ENCODE measurements around the gene HYOU1. TPM values are rescaled to one million over a fixed set of nuclear protein-coding genes. Genes with fewer than 3 reads are reported as not detected.
A peak's percentile ranks its signal among the peaks of the same experiment; 100 is the strongest.

The HYOU1 gene
- total RNA-seq, 6 donors from 2014 or later = 33.5 to 202 (median 72.7) TPM

DNA sequence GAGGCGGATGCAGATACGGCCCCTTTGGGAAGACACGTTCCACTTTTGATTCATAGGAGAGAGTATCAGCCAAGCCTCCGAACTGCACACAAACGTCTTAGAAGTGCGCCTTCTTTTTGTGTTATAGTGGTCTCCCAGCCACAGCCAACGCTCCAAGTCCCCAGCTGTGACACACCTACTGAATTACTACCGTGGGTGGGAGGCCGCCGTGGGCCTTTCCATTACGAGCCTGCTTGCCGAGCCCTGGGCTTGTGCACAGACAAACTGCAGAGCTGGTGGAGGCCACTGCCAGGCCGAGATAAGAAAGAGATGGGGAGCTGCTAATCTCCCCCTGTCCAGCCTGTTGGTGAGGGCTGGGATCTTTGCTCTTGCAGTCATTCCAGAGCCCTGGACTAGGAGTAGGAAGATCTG is 28.4 kb upstream of the HYOU1 start:
- peaks cover 14 to 28% (median 19%) of the 10 kb centered on the region in 4 donors for H3K4me1 ChIP-seq
- 0 to 2% methylated on average over 6 to 13 of the region's 13 CpGs for WGBS, 2 donors
- no peak for TF ChIP-seq POLR2A (IDR thresholded peaks at IDR 0.05)
- no peak for TF ChIP-seq POLR2AphosphoS5 (IDR thresholded peaks at IDR 0.05)
- no peak for TF ChIP-seq EP300 (IDR thresholded peaks at IDR 0.05)
- TF ChIP-seq, protein P1, sequence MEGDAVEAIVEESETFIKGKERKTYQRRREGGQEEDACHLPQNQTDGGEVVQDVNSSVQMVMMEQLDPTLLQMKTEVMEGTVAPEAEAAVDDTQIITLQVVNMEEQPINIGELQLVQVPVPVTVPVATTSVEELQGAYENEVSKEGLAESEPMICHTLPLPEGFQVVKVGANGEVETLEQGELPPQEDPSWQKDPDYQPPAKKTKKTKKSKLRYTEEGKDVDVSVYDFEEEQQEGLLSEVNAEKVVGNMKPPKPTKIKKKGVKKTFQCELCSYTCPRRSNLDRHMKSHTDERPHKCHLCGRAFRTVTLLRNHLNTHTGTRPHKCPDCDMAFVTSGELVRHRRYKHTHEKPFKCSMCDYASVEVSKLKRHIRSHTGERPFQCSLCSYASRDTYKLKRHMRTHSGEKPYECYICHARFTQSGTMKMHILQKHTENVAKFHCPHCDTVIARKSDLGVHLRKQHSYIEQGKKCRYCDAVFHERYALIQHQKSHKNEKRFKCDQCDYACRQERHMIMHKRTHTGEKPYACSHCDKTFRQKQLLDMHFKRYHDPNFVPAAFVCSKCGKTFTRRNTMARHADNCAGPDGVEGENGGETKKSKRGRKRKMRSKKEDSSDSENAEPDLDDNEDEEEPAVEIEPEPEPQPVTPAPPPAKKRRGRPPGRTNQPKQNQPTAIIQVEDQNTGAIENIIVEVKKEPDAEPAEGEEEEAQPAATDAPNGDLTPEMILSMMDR (IDR thresholded peaks at IDR 0.05) = no peak
- H3K9me3 ChIP-seq = no peaks in the 10 kb centered on the region
- H3K36me3 ChIP-seq = peaks cover 7 to 25% (median 21%) of the 10 kb centered on the region in 4 donors
- H3K27ac ChIP-seq = peak overlapping the region; percentile 90 to 95 (median 92)
- no peaks in the 10 kb centered on the region for H3K27me3 ChIP-seq
- ATAC-seq (ENCODE audit: low FRiP score in 2 of 2) (peak in 1 of 2 donors; percentile 32), DNase-seq (no peak)
- H3K4me3 ChIP-seq = peak overlapping the region; percentile 27 to 95 (median 70)

DNA sequence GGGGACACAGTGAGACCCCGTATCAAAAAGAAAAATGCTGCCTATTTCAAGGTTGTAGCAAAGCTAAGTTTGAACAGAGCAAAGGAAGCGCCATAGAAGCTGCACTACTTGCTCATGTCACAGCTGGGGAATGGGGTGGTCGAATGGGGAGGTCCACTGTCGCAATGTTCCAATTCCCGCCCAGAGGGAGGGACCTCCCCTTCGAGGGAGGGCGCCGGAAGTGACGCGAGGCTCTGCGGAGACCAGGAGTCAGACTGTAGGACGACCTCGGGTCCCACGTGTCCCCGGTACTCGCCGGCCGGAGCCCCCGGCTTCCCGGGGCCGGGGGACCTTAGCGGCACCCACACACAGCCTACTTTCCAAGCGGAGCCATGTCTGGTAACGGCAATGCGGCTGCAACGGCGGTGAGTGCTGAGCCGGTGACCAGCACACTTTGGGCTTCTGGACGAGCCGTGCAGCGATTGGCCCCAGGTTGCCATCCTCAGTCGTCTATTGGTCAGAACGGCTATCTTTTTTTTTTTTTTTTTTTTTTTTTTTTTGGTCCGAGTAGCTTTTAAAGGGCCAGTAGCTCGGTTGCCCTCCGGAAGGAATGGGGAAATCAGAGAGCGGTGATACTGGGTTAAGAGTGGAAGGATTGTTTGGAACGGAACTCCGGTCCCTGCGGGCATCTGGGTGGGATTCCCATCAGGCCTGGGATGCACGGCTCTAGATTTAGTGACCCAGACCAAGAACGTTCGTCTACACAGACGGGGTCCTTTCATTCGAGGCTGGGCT is 27.8 kb upstream of the HYOU1 start, which contains the start of gene HMBS:
Gene HMBS, plus strand, starts transcription at position 219 of the 774 bp plus-strand sequence. Its CDS starts 153 bp downstream, at position 372.
- TF ChIP-seq, protein P1 (IDR thresholded peaks at IDR 0.05) = no peak
- no peak for TF ChIP-seq EP300 (IDR thresholded peaks at IDR 0.05)
- TF ChIP-seq POLR2A (IDR thresholded peaks at IDR 0.05) = peak in 1 of 4 donors; percentile 68
- peak; percentile 76 to 83 for TF ChIP-seq POLR2AphosphoS5 (IDR thresholded peaks at IDR 0.05)
- DNase-seq (peak; percentile 96), ATAC-seq (ENCODE audit: low FRiP score in 2 of 2) (peak; percentile 96 to 99)
- H3K4me1 ChIP-seq = peaks cover 14 to 28% (median 19%) of the 10 kb centered on the region in 4 donors
- peaks cover 9 to 31% (median 27%) of the 10 kb centered on the region in 4 donors for H3K36me3 ChIP-seq
- peak within 1 kb of the TSS; percentile 69 to 97 (median 83) for H3K4me3 ChIP-seq
- H3K9me3 ChIP-seq = no peaks in the 10 kb centered on the region
- WGBS, 2 donors = 1 to 2% methylated on average over 13 to 31 of the region's 45 CpGs
- H3K27me3 ChIP-seq = no peaks in the 10 kb centered on the region
- H3K27ac ChIP-seq = peak within 1 kb of the TSS; percentile 90 to 95 (median 92)

DNA sequence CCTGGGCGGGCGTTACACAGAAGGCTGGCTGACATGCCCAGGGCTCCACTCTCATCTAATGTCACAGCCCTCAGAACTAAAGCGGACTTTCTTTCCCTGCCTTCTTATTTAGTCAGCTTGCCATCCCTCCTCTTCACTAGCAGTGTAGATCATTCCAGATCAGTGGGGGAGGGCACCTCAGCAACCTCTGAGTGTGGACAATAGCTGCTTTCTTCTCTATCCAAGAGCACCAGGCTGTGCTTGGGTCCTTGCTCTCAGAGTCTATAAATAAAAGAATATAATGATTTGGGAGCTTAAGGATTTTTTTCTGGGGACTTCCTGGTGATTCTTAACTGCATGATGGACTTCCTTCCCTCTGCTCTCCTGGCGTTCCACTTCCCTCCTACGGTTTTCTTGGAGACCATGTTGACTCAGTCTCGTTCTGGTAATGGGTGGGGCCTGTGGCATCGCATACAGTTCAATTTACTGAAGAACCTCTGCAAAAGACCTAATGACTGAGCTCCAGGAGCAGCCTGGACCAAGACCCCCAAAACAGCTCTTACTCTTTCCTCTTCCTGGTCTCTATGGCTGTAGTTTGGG is 24.8 kb upstream of the HYOU1 start:
- DNase-seq (no peak), ATAC-seq (ENCODE audit: low FRiP score in 2 of 2) (no peak)
- peaks cover 33 to 62% (median 56%) of the 10 kb centered on the region in 4 donors for H3K36me3 ChIP-seq
- H3K27me3 ChIP-seq = no peaks in the 10 kb centered on the region
- H3K9me3 ChIP-seq = no peaks in the 10 kb centered on the region
- H3K4me3 ChIP-seq = no peak overlapping the region
- TF ChIP-seq POLR2A (IDR thresholded peaks at IDR 0.05) (no peak), EP300 (IDR thresholded peaks at IDR 0.05) (no peak), POLR2AphosphoS5 (IDR thresholded peaks at IDR 0.05) (no peak)
- TF ChIP-seq, protein P1 (IDR thresholded peaks at IDR 0.05) = no peak
- 69 to 70% methylated on average over 7 of the region's 7 CpGs for WGBS, 2 donors
- peaks cover 12 to 17% (median 13%) of the 10 kb centered on the region in 4 donors for H3K4me1 ChIP-seq
- no peak overlapping the region for H3K27ac ChIP-seq

DNA sequence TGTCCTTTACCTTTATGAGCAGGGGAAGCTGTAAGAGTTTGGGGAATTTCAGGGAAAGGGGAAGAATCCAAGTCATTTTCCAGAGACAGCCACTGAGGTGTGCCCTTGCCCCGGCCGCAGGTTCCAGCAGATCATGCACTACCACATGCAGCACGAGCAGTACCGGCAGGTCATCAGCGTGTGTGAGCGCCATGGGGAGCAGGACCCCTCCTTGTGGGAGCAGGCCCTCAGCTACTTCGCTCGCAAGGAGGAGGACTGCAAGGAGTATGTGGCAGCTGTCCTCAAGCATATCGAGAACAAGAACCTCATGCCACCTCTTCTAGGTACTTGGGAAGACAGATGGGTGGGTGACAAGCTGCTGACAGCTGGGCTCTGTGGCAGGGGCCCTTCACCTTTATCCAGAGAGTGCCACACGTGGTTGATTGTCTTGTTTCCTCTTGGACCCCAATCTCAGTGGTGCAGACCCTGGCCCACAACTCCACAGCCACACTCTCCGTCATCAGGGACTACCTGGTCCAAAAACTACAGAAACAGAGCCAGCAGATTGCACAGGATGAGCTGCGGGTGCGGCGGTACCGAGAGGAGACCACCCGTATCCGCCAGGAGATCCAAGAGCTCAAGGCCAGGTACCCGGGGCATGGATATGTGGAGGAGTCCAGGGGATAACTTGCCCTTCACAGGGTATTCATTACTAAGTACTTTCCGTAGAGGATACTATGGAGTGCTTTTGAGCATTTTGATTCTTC is 21.8 kb upstream of the HYOU1 start:
- no peaks in the 10 kb centered on the region for H3K4me1 ChIP-seq
- H3K27me3 ChIP-seq = no peaks in the 10 kb centered on the region
- ATAC-seq (ENCODE audit: low FRiP score in 2 of 2) (no peak), DNase-seq (no peak)
- H3K27ac ChIP-seq = no peak overlapping the region
- 91 to 96% methylated on average over 19 of the region's 19 CpGs for WGBS, 2 donors
- H3K9me3 ChIP-seq = no peaks in the 10 kb centered on the region
- H3K4me3 ChIP-seq = no peak overlapping the region
- TF ChIP-seq, protein P1 (IDR thresholded peaks at IDR 0.05) = no peak
- TF ChIP-seq POLR2A (IDR thresholded peaks at IDR 0.05) (no peak), EP300 (IDR thresholded peaks at IDR 0.05) (no peak), POLR2AphosphoS5 (IDR thresholded peaks at IDR 0.05) (no peak)
- peaks cover 54 to 91% (median 77%) of the 10 kb centered on the region in 4 donors for H3K36me3 ChIP-seq
